Muscle layer of colon (tissue), 2 donors: ENCODE results near the gene TMEM138.

ENCODE experiments used
- H3K27ac ChIP-seq: one replicate; pipeline ENCODE4 v1.7.0; 2013; ENCODE audit warnings: low read depth, mild to moderate bottlenecking, low read length, moderate library complexity
- H3K27me3 ChIP-seq, 2 donors: one replicate each; pipeline ENCODE4 v1.7.0; 2013; ENCODE audit warnings: low read length in 2 of 2, mild to moderate bottlenecking in 2 of 2; ENCODE audit not compliant: insufficient read depth in 2 of 2, control insufficient read depth in 1 of 2
- H3K36me3 ChIP-seq: one replicate; pipeline ENCODE4 v1.7.0; 2013; ENCODE audit warnings: mild to moderate bottlenecking, low read length; ENCODE audit not compliant: insufficient read depth
- H3K4me1 ChIP-seq: one replicate; pipeline ENCODE4 v1.7.0; 2013; ENCODE audit warnings: mild to moderate bottlenecking, low read length; ENCODE audit not compliant: insufficient read depth
- H3K4me3 ChIP-seq, 2 donors: one replicate each; pipeline ENCODE4 v1.7.0; 2013; ENCODE audit warnings: low read length in 2 of 2, low read depth in 1 of 2, mild to moderate bottlenecking in 1 of 2, moderate library complexity in 1 of 2
- H3K9ac ChIP-seq: one replicate; pipeline ENCODE4 v1.7.0; 2013; ENCODE audit warnings: low read length
- H3K9me3 ChIP-seq: one replicate; pipeline ENCODE4 v1.7.0; 2013; ENCODE audit warnings: mild to moderate bottlenecking, low read length
- donor health status: abdominal sarcoma.
- donor health status: Adenocarcinoma of cecum.

Gene TMEM138

DNA sequence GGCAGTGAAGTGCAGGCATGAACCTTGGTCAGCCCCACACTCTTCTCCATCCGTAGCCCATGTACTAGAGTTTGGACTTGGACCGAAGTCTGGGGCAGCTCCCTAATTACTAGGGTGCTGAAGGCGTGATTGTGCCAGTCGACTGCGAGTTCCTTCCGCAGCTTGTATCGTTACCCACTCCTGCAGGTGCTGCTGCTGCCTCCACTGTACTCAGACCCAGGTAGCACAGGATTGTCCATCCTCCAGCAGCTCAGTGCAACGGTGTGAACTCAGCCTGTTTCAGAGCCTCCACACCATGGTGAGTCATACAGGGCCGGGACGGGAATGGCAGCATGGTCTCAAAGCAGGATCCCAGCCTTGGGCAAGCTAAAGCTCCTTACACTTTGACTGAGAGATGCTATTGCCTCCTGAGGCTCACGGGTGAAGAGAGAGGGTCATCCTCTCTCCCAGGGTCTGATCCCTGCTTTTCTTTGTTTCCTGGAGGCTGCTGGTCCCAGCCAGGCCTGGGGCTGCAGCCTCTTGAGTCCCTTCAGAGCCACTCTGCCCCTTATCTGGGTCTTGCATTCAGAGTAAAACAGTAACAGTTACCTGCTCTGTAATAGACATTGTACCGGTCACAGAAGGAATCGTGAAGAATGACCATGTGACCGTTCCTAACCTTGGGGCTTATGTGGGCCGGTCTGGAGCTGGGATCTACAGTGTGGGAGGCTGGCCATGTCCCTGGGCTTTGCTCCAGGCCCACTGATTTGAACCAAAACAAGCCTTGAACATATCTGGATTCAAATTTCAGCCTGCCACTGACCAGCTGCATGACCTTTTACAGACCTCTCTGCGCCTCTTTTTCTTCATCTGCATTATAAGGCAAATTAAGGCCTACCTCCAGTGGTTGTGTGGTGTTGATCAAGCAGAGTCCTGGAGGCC, 27.5 kb upstream of the TMEM138 start:
- H3K36me3 ChIP-seq = peaks cover 2% of the 10 kb centered on the region
- H3K4me3 ChIP-seq = no peak overlapping the region
- H3K9me3 ChIP-seq = no peaks in the 10 kb centered on the region
- H3K27ac ChIP-seq = no peak overlapping the region
- peaks cover 25% of the 10 kb centered on the region for H3K4me1 ChIP-seq
- no peaks in the 10 kb centered on the region for H3K27me3 ChIP-seq
- H3K9ac ChIP-seq = no peak overlapping the region

DNA sequence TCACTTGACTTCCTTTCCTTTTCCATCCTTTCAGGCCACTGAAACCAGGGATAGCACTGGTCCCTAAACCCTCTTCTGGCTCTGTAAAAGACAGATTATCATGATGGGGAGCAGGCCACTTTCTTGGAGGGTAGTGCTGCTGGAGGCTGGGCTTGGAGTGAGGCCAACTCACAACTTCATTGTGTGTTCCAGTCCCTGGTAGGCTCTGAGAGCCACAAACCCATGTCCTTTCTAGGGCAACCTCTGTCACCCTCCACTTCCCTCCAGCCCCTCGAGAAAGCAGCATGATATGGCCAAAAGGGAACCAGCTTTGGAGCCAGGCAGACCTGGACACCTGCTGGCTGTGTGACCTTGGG, 26.8 kb upstream of the TMEM138 start:
- H3K27ac ChIP-seq = no peak overlapping the region
- H3K9me3 ChIP-seq = no peaks in the 10 kb centered on the region
- no peaks in the 10 kb centered on the region for H3K36me3 ChIP-seq
- H3K27me3 ChIP-seq = no peaks in the 10 kb centered on the region
- H3K9ac ChIP-seq = no peak overlapping the region
- H3K4me1 ChIP-seq = peaks cover 25% of the 10 kb centered on the region
- H3K4me3 ChIP-seq = no peak overlapping the region

- Histone ChIP-seq H3K4me3 (no peak overlapping the region), H3K9ac (no peak overlapping the region), H3K4me1 (peaks cover 21% of the 10 kb centered on the region), H3K27me3 (no peaks in the 10 kb centered on the region), H3K27ac (no peak overlapping the region), H3K36me3 (no peaks in the 10 kb centered on the region), H3K9me3 (no peaks in the 10 kb centered on the region)
These were observed 25.8 kb upstream of the TMEM138 start for GRCh38 chr11:61336171-61336935.

DNA sequence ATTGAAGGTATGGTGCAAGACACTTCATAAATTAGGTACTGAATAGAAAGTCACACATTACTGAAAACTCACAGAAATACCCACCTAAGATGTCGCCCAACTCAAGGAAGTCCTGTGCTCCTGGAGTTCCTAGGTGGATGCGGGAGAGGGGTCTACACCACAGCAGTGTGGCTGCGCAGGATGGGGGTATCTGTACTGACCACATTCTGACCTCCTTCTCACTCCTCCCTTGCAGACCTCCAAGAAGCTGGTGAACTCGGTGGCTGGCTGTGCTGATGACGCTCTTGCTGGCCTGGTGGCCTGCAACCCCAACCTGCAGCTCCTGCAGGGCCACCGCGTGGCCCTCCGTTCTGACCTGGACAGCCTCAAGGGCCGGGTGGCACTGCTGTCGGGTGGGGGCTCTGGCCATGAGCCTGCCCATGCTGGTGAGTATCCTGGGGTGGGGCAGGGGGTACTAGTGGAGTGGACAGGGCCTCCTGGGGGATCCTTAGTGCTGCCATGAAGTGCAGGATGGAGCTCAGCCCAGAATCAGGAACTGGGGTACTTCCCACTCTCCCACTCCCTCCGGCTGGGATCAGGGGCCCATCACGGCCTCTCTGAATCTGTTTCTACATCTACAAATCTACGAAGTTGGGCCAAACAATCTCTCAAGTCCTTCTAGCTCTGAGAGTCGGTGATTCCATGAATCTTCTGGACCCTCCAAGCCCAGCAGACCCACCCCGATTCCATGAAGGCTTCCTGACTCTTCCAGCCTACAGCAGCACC, 24.3 kb upstream of the TMEM138 start:
- no peak overlapping the region for H3K4me3 ChIP-seq
- H3K4me1 ChIP-seq = peaks cover 12% of the 10 kb centered on the region
- no peaks in the 10 kb centered on the region for H3K27me3 ChIP-seq
- no peaks in the 10 kb centered on the region for H3K36me3 ChIP-seq
- no peaks in the 10 kb centered on the region for H3K9me3 ChIP-seq
- H3K27ac ChIP-seq = no peak overlapping the region
- no peak overlapping the region for H3K9ac ChIP-seq

- no peak overlapping the region for H3K9ac ChIP-seq
- H3K27me3 ChIP-seq = no peaks in the 10 kb centered on the region
- no peaks in the 10 kb centered on the region for H3K9me3 ChIP-seq
- no peaks in the 10 kb centered on the region for H3K36me3 ChIP-seq
- peaks cover 6% of the 10 kb centered on the region for H3K4me1 ChIP-seq
- no peak overlapping the region for H3K4me3 ChIP-seq
- no peak overlapping the region for H3K27ac ChIP-seq
These were observed 23.2 kb upstream of the TMEM138 start for GRCh38 chr11:61338783-61339489.

DNA sequence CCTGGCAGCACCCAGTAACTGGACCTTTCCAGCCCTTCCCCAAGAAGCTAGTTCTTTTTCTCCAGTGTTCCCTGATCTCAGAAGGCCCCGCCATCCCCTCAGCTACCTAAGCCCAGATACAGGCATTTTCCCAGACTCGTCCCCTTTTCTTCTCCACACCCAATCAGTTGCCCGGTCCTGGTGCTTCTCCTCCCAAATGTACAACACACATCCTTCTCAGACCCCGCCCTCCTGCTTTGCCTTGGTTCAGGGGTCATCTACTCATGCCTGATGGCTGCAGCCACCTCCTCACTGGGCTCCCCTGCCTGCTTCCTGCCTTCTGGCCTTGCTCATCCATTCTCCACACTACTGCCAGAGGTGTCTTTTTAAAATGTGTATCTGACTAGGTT, 22.7 kb upstream of the TMEM138 start:
- Histone ChIP-seq H3K9ac (no peak overlapping the region), H3K27me3 (no peaks in the 10 kb centered on the region), H3K9me3 (no peaks in the 10 kb centered on the region), H3K27ac (no peak overlapping the region), H3K4me1 (peaks cover 5% of the 10 kb centered on the region), H3K36me3 (no peaks in the 10 kb centered on the region), H3K4me3 (no peak overlapping the region)

- Histone ChIP-seq H3K4me1 (no peaks in the 10 kb centered on the region), H3K27me3 (no peaks in the 10 kb centered on the region), H3K27ac (no peak overlapping the region), H3K36me3 (no peaks in the 10 kb centered on the region), H3K9ac (no peak overlapping the region), H3K4me3 (no peak overlapping the region), H3K9me3 (no peaks in the 10 kb centered on the region)
These were observed 21.2 kb upstream of the TMEM138 start for GRCh38 chr11:61340979-61341378.

DNA sequence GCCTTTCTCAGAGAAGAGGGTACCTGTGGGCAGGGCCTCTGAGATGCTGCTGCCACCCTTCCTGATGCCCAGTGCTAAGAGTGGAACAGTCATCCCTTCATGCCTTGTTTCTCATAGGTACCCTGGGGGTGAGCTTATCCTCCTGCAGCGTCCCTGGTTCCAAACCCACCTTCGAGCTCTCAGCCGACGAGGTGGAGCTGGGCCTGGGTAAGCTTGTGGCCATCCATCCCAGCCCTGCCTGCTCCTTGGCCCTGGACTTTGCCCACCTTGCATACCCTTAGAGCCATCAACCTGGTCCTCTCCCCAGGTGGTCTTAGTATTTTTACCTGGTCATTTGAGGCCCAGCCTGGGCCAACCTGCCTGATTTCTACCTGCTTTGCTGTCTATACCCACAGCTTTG, 20.5 kb upstream of the TMEM138 start:
- Histone ChIP-seq H3K9me3 (no peaks in the 10 kb centered on the region), H3K27ac (no peak overlapping the region), H3K9ac (no peak overlapping the region), H3K4me3 (no peak overlapping the region), H3K4me1 (no peaks in the 10 kb centered on the region), H3K36me3 (no peaks in the 10 kb centered on the region), H3K27me3 (no peaks in the 10 kb centered on the region)

DNA sequence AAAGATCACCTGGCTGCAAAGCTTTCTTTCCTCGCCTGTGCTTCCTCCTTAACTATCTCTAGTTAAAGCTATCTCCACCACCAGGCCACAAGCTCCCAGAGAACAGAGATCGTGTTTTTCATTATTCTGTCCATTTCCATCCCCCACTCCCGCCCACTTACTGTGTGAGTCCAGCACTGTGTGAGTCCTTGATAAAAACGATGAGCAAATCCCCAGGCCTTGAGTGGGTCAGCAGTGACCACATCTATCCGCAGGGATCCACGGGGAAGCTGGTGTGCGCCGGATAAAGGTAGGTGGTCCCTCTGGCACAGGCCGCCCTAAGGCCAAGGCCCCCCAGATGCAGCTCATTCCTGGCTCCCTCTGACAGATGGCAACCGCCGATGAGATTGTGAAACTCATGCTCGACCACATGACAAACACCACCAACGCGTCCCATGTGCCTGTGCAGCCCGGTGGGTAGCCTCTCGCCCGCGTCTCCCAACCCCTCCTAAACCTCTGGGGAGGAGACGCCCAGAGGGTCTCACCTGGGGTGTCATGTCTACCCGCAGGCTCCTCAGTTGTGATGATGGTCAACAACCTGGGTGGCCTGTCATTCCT, 19.9 kb upstream of the TMEM138 start:
- Histone ChIP-seq H3K4me1 (no peaks in the 10 kb centered on the region), H3K9me3 (no peaks in the 10 kb centered on the region), H3K4me3 (no peak overlapping the region), H3K9ac (no peak overlapping the region), H3K36me3 (peaks cover 3% of the 10 kb centered on the region), H3K27ac (no peak overlapping the region), H3K27me3 (no peaks in the 10 kb centered on the region)

GRCh38 chr11:61343792-61344745, 18.1 kb upstream of the TMEM138 start:
- H3K4me3 ChIP-seq = no peak overlapping the region
- peaks cover 20% of the 10 kb centered on the region for H3K36me3 ChIP-seq
- no peak overlapping the region for H3K9ac ChIP-seq
- H3K9me3 ChIP-seq = no peaks in the 10 kb centered on the region
- no peak overlapping the region for H3K27ac ChIP-seq
- H3K4me1 ChIP-seq = no peaks in the 10 kb centered on the region
- no peaks in the 10 kb centered on the region for H3K27me3 ChIP-seq
